Endothelial cell of umbilical vein (primary cell): ENCODE measurements around the gene CKLF. TPM values are rescaled to one million over a fixed set of nuclear protein-coding genes. Genes with fewer than 3 reads are reported as not detected.

Experiments
- BruUV-seq: library from RNA; stranded (reverse); fragments of 400-500 nt; replicated peaks from 2 replicates; lab custom pipeline; 2021; lab: Mats Ljungman, UMichigan
- CTCF ChIA-PET: fragments of 300-600, 350-600 bp; sonication (Branson Sonifier 250); formaldehyde crosslinking; loops from one replicate; lab custom pipeline; 2021; ENCODE audit warnings: antibody characterized with exemption, inconsistent platforms; lab: Charles Lee
- POLR2A ChIA-PET: fragments of 300-600, 350-600 bp; sonication (Branson Sonifier 250); formaldehyde crosslinking; loops from one replicate; lab custom pipeline; 2021; ENCODE audit warnings: antibody characterized with exemption, inconsistent platforms; lab: Charles Lee
- DNase-seq: peaks from one replicate; pipeline ENCODE4 v3.0.0-alpha.2; 2011; ENCODE audit warnings: low read depth, low spot score
- FAIRE-seq: peaks from 2 replicates; lab custom pipeline; 2011; peaks lifted over from hg19 to GRCh38; lab: Jason Lieb, UNC
- H2AFZ ChIP-seq: 2 replicates; pipeline ENCODE4 v1.6.0; 2012; ENCODE audit warnings: low read depth, low read length, control low read depth, inconsistent platforms
- H3K27ac ChIP-seq: 2 replicates; pipeline ENCODE4 v1.5.1; 2011; ENCODE audit warnings: low read depth, mild to moderate bottlenecking, control low read depth, low read length, moderate library complexity; ENCODE audit not compliant: insufficient read depth
- H3K27me3 ChIP-seq, 2 experiments: 2 replicates each; pipeline versions ENCODE4 v1.6.0 to v1.6.1; 2011; ENCODE audit warnings: low read length in 2 of 2, mixed read lengths in 1 of 2; ENCODE audit not compliant: control insufficient read depth in 2 of 2, insufficient read depth in 2 of 2
- H3K36me3 ChIP-seq, 2 experiments: 2 replicates in 1 of 2; 3 replicates in 1 of 2; pipeline ENCODE4 v1.5.1; 2011; ENCODE audit warnings: low read length in 2 of 2, mild to moderate bottlenecking in 1 of 2, moderate library complexity in 1 of 2; ENCODE audit not compliant: control insufficient read depth in 2 of 2, insufficient read depth in 2 of 2; ENCODE audit errors: extremely low read depth in 1 of 2
- H3K4me1 ChIP-seq: 3 replicates; pipeline ENCODE4 v1.5.1; 2011; ENCODE audit warnings: mild to moderate bottlenecking, low read length; ENCODE audit not compliant: control insufficient read depth, insufficient read depth; ENCODE audit errors: extremely low read depth
- H3K4me2 ChIP-seq: 2 replicates; pipeline ENCODE4 v1.6.1; 2011; ENCODE audit warnings: low read length, control low read depth, mixed read lengths; ENCODE audit not compliant: insufficient read depth
- H3K4me3 ChIP-seq, 3 experiments: fragments of 200-600 bp in 1 of 3; sonication (generic), shearing (Covaris generic) in 1 of 3; replicated peaks in 1 of 3; 2 replicates each; pipeline ENCODE4 v1.5.1; 2011 to 2016; ENCODE audit warnings: control low read depth in 3 of 3, low read length in 3 of 3, mild to moderate bottlenecking in 2 of 3, inconsistent platforms in 1 of 3, low read depth in 1 of 3, moderate library complexity in 1 of 3; ENCODE audit not compliant: insufficient read depth in 1 of 3
- H3K79me2 ChIP-seq: 2 replicates; pipeline ENCODE4 v1.6.0; 2012; ENCODE audit warnings: low read length, inconsistent platforms; ENCODE audit not compliant: control insufficient read depth, insufficient read depth
- H3K9ac ChIP-seq: replicated peaks from 2 replicates; pipeline ENCODE3; 2011; ENCODE audit warnings: low read length, control low read depth; ENCODE audit not compliant: insufficient read depth; ENCODE audit errors: extremely low read depth
- H3K9me1 ChIP-seq: replicated peaks from 3 replicates; pipeline ENCODE4 v1.6.0; 2011; ENCODE audit warnings: mild to moderate bottlenecking, low read length; ENCODE audit not compliant: control insufficient read depth, insufficient read depth; ENCODE audit errors: extremely low read depth
- H3K9me3 ChIP-seq: replicated peaks from 2 replicates; pipeline ENCODE4 v1.5.1; 2012; ENCODE audit warnings: low read length, inconsistent platforms; ENCODE audit not compliant: control insufficient read depth, insufficient read depth
- H4K20me1 ChIP-seq: replicated peaks from 2 replicates; pipeline ENCODE3; 2011; ENCODE audit warnings: mild to moderate bottlenecking, low read length; ENCODE audit not compliant: control insufficient read depth, insufficient read depth; ENCODE audit errors: extremely low read depth
- FOS ChIP-seq: IDR thresholded peaks from 2 replicates; pipeline ENCODE4 v1.6.1; 2011; ENCODE audit warnings: mild to moderate bottlenecking, low read length, moderate library complexity, borderline replicate concordance; ENCODE audit not compliant: insufficient read depth
- GATA2 ChIP-seq: IDR thresholded peaks from 2 replicates; pipeline ENCODE4 v1.7.0; 2011; ENCODE audit warnings: low read depth, mild to moderate bottlenecking, moderate library complexity, mixed read lengths, low read length; ENCODE audit not compliant: insufficient read length, insufficient read depth
- JUN ChIP-seq: IDR thresholded peaks from 2 replicates; pipeline ENCODE4 v1.6.1; 2011; ENCODE audit warnings: borderline replicate concordance, low read depth; ENCODE audit not compliant: insufficient read length, insufficient read depth
- MYC ChIP-seq: IDR thresholded peaks from one replicate; pipeline ENCODE4 v1.6.1; 2011; ENCODE audit warnings: mild to moderate bottlenecking, low read depth, low read length
- POLR2A ChIP-seq: IDR thresholded peaks from 2 replicates; pipeline ENCODE4 v1.6.1; 2012; ENCODE audit warnings: low read depth, mild to moderate bottlenecking, control low read depth, low read length
- POLR2AphosphoS5 ChIP-seq: IDR thresholded peaks from 2 replicates; pipeline ENCODE4 v1.6.1; 2012; ENCODE audit warnings: low read depth, mild to moderate bottlenecking, control low read depth, low read length, moderate library complexity; ENCODE audit not compliant: insufficient read depth
- dilution Hi-C: fragments of 300-500 bp; cut with MboI; formaldehyde crosslinking; loops from one replicate; pipeline ENCODE4 v1.15.0; 2019; ENCODE audit warnings: low sequenced_read_pairs; ENCODE audit not compliant: extremely low pct_ligation_motif_present
- intact Hi-C: fragments of 100-400 bp; cut with micrococcal nuclease; formaldehyde crosslinking; loops from one replicate; pipeline ENCODE4 v1.10.0; 2022
- polyA plus RNA-seq, 4 experiments: library from polyadenylated mRNA; depleted of rRNA in 3 of 4; stranded (reverse) in 3 of 4; unstranded in 1 of 4; fragments of >200 nt; gene quantifications; 2 replicates each; pipeline versions ENCODE4 v1.2.1 to v1.2.3, GENCODE V29; 2011 to 2012; ENCODE audit warnings: missing spikeins in 1 of 4
- total RNA-seq: library from RNA; stranded (reverse); gene quantifications from 2 replicates; pipeline ENCODE4 v1.2.3, GENCODE V29; 2021
- TF ChIP-seq, protein P1 (sequence below): IDR thresholded peaks from 2 replicates; pipeline ENCODE4 v1.6.1; 2011; ENCODE audit not compliant: insufficient read depth, insufficient read length

Gene CKLF
- total and polyA plus RNA-seq, 2 donors (not counting 3 experiments of a cell fraction or from before 2014, with no cell fraction given): 80.0 to 209 TPM

GRCh38 chr16:66562409-66562808, 10.0 kb downstream of the CKLF start:
- no TSS peak for BruUV-seq
- TF ChIP-seq POLR2AphosphoS5 (no peak), FOS (no peak), POLR2A (no peak), MYC (no peak), GATA2 (no peak)
- TF ChIP-seq, protein P1, sequence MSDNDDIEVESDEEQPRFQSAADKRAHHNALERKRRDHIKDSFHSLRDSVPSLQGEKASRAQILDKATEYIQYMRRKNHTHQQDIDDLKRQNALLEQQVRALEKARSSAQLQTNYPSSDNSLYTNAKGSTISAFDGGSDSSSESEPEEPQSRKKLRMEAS: no peak
- Histone ChIP-seq H3K4me1 (peaks cover 19% of the 10 kb centered on the region), H3K27ac (no peak overlapping the region), H3K36me3 (peaks cover 4 to 19% of the 10 kb centered on the region in 2 experiments), H4K20me1 (no peaks in the 10 kb centered on the region), H3K4me2 (no peak overlapping the region), H3K9ac (no peak overlapping the region), H3K9me1 (no peaks in the 10 kb centered on the region), H3K79me2 (peaks cover 31% of the 10 kb centered on the region), H2AFZ (no peak overlapping the region), H3K4me3 (no peak overlapping the region), H3K27me3 (no peaks in the 10 kb centered on the region), H3K9me3 (no peaks in the 10 kb centered on the region)
- POLR2A ChIA-PET: no interaction called here
- intact Hi-C loops: no loop called here
- no peak for FAIRE-seq
- no peak for DNase-seq
- dilution Hi-C loops: no loop called here
- CTCF ChIA-PET: interaction anchor here (1.1 to 2.7 kb wide), 9 partner anchors 10 to 306 kb away, joined by 3 to 13 read pairs (median 4); partner anchors contain the start of gene CKLF

- ChIA-PET CTCF (interaction anchor here (1.1 to 3.1 kb wide), 9 partner anchors 9 to 51 kb away, joined by 3 to 15 read pairs (median 5); partner anchors contain the start of gene CKLF), POLR2A (no interaction called here)
- Histone ChIP-seq H3K27ac (no peak overlapping the region), H3K4me3 (no peak overlapping the region), H3K9ac (no peak overlapping the region), H3K27me3 (no peaks in the 10 kb centered on the region), H3K79me2 (peaks cover 28% of the 10 kb centered on the region), H3K4me2 (no peak overlapping the region), H3K9me1 (no peaks in the 10 kb centered on the region), H3K36me3 (peaks cover 4 to 19% of the 10 kb centered on the region in 2 experiments), H3K9me3 (no peaks in the 10 kb centered on the region), H3K4me1 (peaks cover 20% of the 10 kb centered on the region), H2AFZ (no peak overlapping the region), H4K20me1 (no peaks in the 10 kb centered on the region)
- FAIRE-seq: no peak
- DNase-seq: no peak
- BruUV-seq: no TSS peak
- dilution Hi-C loops (no loop called here), intact Hi-C loops (no loop called here)
- TF ChIP-seq MYC (no peak), GATA2 (no peak), FOS (no peak), JUN (no peak)
- TF ChIP-seq, protein P1: no peak
Measured at GRCh38 chr16:66562986-66563385, 10.6 kb downstream of the CKLF start.
